SK-N-MC (cell line): Measurements from ENCODE around the gene S100PBP.

Experiments used
- EZH2 ChIP-seq: fragments of 200-600 bp; sonication (generic); IDR thresholded peaks from one replicate; pipeline ENCODE4 v1.6.1; 2017; ENCODE audit warnings: antibody characterized with exemption
- FOXP2 ChIP-seq: optimal IDR thresholded peaks from 2 replicates; pipeline ENCODE3; 2011; ENCODE audit warnings: mild to moderate bottlenecking, moderate library complexity; ENCODE audit not compliant: insufficient read depth; ENCODE audit errors: extremely low read length, control extremely low read depth
- POLR2AphosphoS5 ChIP-seq: IDR thresholded peaks from 2 replicates; pipeline ENCODE4 v1.6.1; 2012; ENCODE audit warnings: mild to moderate bottlenecking, low read depth, low read length, borderline replicate concordance

DNA sequence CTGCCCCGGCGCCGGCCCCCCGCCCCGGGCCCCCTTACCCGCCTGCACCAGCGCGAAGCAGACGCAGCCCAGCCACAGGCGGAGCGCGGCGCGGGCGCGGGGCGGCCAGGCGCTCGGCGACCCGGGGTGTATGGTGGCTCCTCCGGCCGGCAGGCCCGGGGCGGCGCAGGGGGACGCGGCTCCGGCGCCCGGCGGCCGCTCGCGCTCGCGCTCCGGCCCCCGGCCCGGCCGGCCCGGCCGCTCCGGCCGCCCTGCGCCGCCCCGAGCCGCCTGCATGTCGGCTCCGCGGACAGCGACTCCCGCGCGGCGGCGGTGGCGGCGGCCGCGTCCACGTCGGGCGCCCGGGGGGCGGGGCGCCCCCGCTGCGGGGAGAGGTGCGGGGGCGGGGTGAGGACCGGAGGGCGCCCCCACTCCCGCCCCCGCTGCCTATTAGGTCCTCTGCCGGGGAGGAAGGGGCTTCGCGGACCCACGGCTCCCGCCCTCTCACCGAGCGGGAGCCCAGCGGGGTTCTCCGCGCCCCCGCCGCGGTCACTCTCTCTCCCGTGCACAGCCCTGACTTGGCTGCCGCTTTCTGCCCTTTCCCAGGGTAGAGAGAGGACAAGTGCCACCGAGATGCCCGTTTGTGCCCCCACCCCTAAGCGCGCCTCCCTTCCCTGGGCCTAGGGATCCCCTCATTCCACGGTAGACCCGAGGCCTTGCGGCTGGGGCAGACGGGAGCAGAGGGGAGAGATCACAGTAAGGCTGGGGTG is 53.3 kb downstream of the S100PBP start, which contains the start of gene FNDC5:
- TF ChIP-seq POLR2AphosphoS5, result no peak
- TF ChIP-seq FOXP2, result no peak
- no peak for TF ChIP-seq EZH2
